Panc1 (cell line): ENCODE measurements around the gene DNAJB8. TPM values are rescaled to one million over a fixed set of nuclear protein-coding genes. Genes with fewer than 3 reads are reported as not detected.

Experiments
- ATAC-seq: fragments of 200-7000 bp; cut with Tn5 transposase; 2 replicates; pipeline ENCODE4 v1.9.1; 2020; ENCODE audit warnings: mild to moderate bottlenecking, moderate library complexity
- BruUV-seq: library from RNA; stranded (reverse); fragments of 400-500 nt; replicated peaks from 2 replicates; lab custom pipeline; 2021; lab: Mats Ljungman, UMichigan
- CTCF ChIA-PET: fragments of 300-600 bp; sonication (Branson Sonifier 250); formaldehyde crosslinking; loops from one replicate; lab custom pipeline; 2022; ENCODE audit warnings: antibody characterized with exemption; lab: Charles Lee
- POLR2A ChIA-PET: fragments of 300-600 bp; sonication (Branson Sonifier 250); formaldehyde crosslinking; loops from one replicate; lab custom pipeline; 2022; ENCODE audit warnings: antibody characterized with exemption; lab: Charles Lee
- DNase-seq: peaks from one replicate; pipeline ENCODE4 v3.0.0-alpha.2; 2010; ENCODE audit warnings: low read depth, low spot score
- H3K27ac ChIP-seq: 2 replicates; pipeline ENCODE4 v1.5.1; 2011; ENCODE audit warnings: mild to moderate bottlenecking, low read length, inconsistent platforms
- H3K27me3 ChIP-seq: fragments of 200-500 bp; sonication (Bioruptor generic); 2 replicates; pipeline ENCODE4 v1.6.0; 2014; ENCODE audit warnings: low read length, inconsistent platforms; ENCODE audit not compliant: control insufficient read depth, insufficient read depth
- H3K36me3 ChIP-seq: fragments of 200-500 bp; sonication (Bioruptor generic); 2 replicates; pipeline ENCODE4 v1.5.1; 2014; ENCODE audit warnings: inconsistent platforms, mild to moderate bottlenecking, low read length, moderate library complexity; ENCODE audit not compliant: control insufficient read depth, insufficient read depth
- H3K4me1 ChIP-seq: 2 replicates; pipeline ENCODE4 v1.5.1; 2011; ENCODE audit warnings: inconsistent platforms, mild to moderate bottlenecking, low read length, moderate library complexity; ENCODE audit not compliant: control insufficient read depth, insufficient read depth
- H3K4me3 ChIP-seq, 2 experiments: 2 replicates each; pipeline ENCODE4 v1.5.1; 2011 to 2012; ENCODE audit warnings: low read depth in 2 of 2, low read length in 2 of 2, mild to moderate bottlenecking in 2 of 2, inconsistent platforms in 1 of 2, moderate library complexity in 1 of 2
- H3K9me3 ChIP-seq: fragments of 200-500 bp; sonication (Bioruptor generic); 2 replicates; pipeline ENCODE4 v1.5.1; 2014; ENCODE audit warnings: low read depth, mild to moderate bottlenecking, inconsistent platforms, low read length, moderate library complexity; ENCODE audit not compliant: control insufficient read depth, insufficient read depth
- POLR2AphosphoS5 ChIP-seq: IDR thresholded peaks from 2 replicates; pipeline ENCODE4 v1.6.1; 2012; ENCODE audit warnings: mild to moderate bottlenecking, low read depth, low read length, moderate library complexity
- REST ChIP-seq, 2 experiments: IDR thresholded peaks; 2 replicates each; pipeline ENCODE4 v1.6.1; 2011 to 2012; ENCODE audit warnings: low read depth in 2 of 2, control low read depth in 1 of 2, low read length in 1 of 2, mild to moderate bottlenecking in 1 of 2, moderate library complexity in 1 of 2; ENCODE audit not compliant: insufficient read depth in 1 of 2
- SIN3A ChIP-seq: IDR thresholded peaks from 2 replicates; pipeline ENCODE4 v1.6.1; 2012; ENCODE audit warnings: low read depth, mild to moderate bottlenecking, low read length, moderate library complexity, borderline replicate concordance; ENCODE audit not compliant: insufficient read depth
- TCF7L2 ChIP-seq: IDR thresholded peaks from 2 replicates; pipeline ENCODE4 v1.6.1; 2011; ENCODE audit warnings: mild to moderate bottlenecking, low read depth, low read length, inconsistent platforms
- in situ Hi-C: cut with HindIII; loops from 2 replicates; pipeline ENCODE4 v1.10.0; 2016; ENCODE audit warnings: low sequenced_read_pairs, low pct_unique_long_range_greater_than_20kb
- intact Hi-C: fragments of 100-400 bp; cut with micrococcal nuclease; formaldehyde crosslinking; loops from one replicate; pipeline ENCODE4 v1.10.0; 2022; ENCODE audit not compliant: unreplicated experiment
- total RNA-seq: library from RNA; stranded (reverse); gene quantifications from one replicate; pipeline ENCODE4 v1.2.1, GENCODE V29; 2021; ENCODE audit not compliant: unreplicated experiment
- TF ChIP-seq, protein P1 (sequence below): fragments of 450-650 bp; IDR thresholded peaks from 2 replicates; pipeline ENCODE4 v1.5.1; 2017; ENCODE audit warnings: mild to moderate bottlenecking

Gene DNAJB8
- total RNA-seq, 1 experiment from 2014 or later: not detected

GRCh38 chr3:128480717-128481437 lies 14.2 kb upstream of the DNAJB8 start:
- H3K4me3 ChIP-seq: no peak overlapping the region
- H3K27me3 ChIP-seq: no peaks in the 10 kb centered on the region
- POLR2A ChIA-PET: no interaction called here
- CTCF ChIA-PET: no interaction called here
- no peaks in the 10 kb centered on the region for H3K9me3 ChIP-seq
- DNase-seq: no peak
- TF ChIP-seq REST (IDR thresholded peaks at IDR 0.05; ENCODE audit: insufficient read depth in 1 of 2, low read depth in 2 of 2, low read length in 1 of 2) (no peak), SIN3A (no peak), POLR2AphosphoS5 (no peak), TCF7L2 (no peak)
- TF ChIP-seq, protein P1, sequence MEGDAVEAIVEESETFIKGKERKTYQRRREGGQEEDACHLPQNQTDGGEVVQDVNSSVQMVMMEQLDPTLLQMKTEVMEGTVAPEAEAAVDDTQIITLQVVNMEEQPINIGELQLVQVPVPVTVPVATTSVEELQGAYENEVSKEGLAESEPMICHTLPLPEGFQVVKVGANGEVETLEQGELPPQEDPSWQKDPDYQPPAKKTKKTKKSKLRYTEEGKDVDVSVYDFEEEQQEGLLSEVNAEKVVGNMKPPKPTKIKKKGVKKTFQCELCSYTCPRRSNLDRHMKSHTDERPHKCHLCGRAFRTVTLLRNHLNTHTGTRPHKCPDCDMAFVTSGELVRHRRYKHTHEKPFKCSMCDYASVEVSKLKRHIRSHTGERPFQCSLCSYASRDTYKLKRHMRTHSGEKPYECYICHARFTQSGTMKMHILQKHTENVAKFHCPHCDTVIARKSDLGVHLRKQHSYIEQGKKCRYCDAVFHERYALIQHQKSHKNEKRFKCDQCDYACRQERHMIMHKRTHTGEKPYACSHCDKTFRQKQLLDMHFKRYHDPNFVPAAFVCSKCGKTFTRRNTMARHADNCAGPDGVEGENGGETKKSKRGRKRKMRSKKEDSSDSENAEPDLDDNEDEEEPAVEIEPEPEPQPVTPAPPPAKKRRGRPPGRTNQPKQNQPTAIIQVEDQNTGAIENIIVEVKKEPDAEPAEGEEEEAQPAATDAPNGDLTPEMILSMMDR: no peak
- no peak overlapping the region for H3K27ac ChIP-seq
- peaks cover 36% of the 10 kb centered on the region for H3K4me1 ChIP-seq
- ATAC-seq: no peak
- H3K36me3 ChIP-seq: peaks cover 10% of the 10 kb centered on the region
- no TSS peak for BruUV-seq
- intact Hi-C loops: no loop called here
- in situ Hi-C loops: no loop called here

DNA sequence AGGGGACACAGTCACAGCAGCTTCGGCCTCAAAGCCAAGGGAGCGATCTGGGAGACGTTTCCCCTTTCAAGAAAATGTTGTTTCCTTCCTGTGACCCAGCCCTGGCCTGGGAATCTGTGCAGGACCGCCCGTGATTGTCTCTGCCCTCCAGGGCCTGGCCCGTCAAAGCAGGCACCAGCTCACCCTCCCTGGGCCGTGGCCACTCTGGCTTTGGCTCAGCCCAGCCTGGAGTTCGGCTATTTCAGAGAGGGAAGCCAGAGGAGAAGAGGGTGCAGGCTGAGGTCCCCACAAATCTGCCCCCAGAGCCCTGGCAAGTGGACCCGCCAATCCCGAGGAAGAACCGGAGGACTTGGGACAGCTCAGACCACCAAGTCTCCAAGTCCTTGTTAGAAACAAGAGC lies 13.6 kb upstream of the DNAJB8 start:
- CTCF ChIA-PET: interaction anchor here (0.5 kb wide), 1 partner anchor 105 kb away, joined by 8 read pairs; no protein-coding TSS in a partner anchor
- intact Hi-C loops: no loop called here

More for the DNA sequence above, 13.6 kb upstream of the DNAJB8 start:
- POLR2A ChIA-PET: no interaction called here
- Histone ChIP-seq H3K27ac (no peak overlapping the region), H3K9me3 (no peaks in the 10 kb centered on the region), H3K36me3 (peaks cover 8% of the 10 kb centered on the region), H3K27me3 (no peaks in the 10 kb centered on the region), H3K4me3 (no peak overlapping the region), H3K4me1 (peaks cover 30% of the 10 kb centered on the region)
- TF ChIP-seq SIN3A (no peak), REST (IDR thresholded peaks at IDR 0.05; ENCODE audit: insufficient read depth in 1 of 2, low read depth in 2 of 2, low read length in 1 of 2) (no peak), POLR2AphosphoS5 (no peak), TCF7L2 (no peak)
- TF ChIP-seq, protein P1: no peak
- no TSS peak for BruUV-seq
- DNase-seq: no peak
- in situ Hi-C loops: no loop called here
- no peak for ATAC-seq
